Right renal cortex interstitium (tissue), 3 donors: Measurements from ENCODE around the gene PRICKLE1. TPM values are rescaled to one million over a fixed set of nuclear protein-coding genes. Genes with fewer than 3 reads are reported as not detected.

Experiments
- DNase-seq, 3 donors: peaks; one replicate each; pipeline ENCODE4 v3.0.0-alpha.2; 2013; ENCODE audit warnings: low read depth in 3 of 3, low spot score in 2 of 3
- polyA plus RNA-seq, 3 donors: library from polyadenylated mRNA; unstranded; fragments of 120-200 nt; gene quantifications; one replicate each; pipeline ENCODE4 v1.2.1, GENCODE V29; 2013; ENCODE audit not compliant: insufficient read length in 3 of 3

The PRICKLE1 gene
- polyA plus RNA-seq = 10 to 100 TPM; 49.1 to 53.1 (median 50.8) TPM

- no peak for DNase-seq
Observed at GRCh38 chr12:42589465-42590329, at the start of gene PRICKLE1. Gene PRICKLE1 (minus strand): TSS chr12:42589746. CDS start chr12:42472516, 117,230 bp downstream.

- DNase-seq = no peak
Observed at GRCh38 chr12:42638697-42639096, 49.2 kb upstream of the PRICKLE1 start.

- DNase-seq = no peak
Observed at GRCh38 chr12:42638011-42638410, 48.5 kb upstream of the PRICKLE1 start.

- no peak for DNase-seq
Observed at GRCh38 chr12:42636993-42637392, 47.4 kb upstream of the PRICKLE1 start.

- DNase-seq = no peak
Observed at GRCh38 chr12:42633594-42633993, 44.0 kb upstream of the PRICKLE1 start.

GRCh38 chr12:42631513-42631912, 42.0 kb upstream of the PRICKLE1 start:
- DNase-seq = no peak

GRCh38 chr12:42630314-42630713, 40.8 kb upstream of the PRICKLE1 start:
- no peak for DNase-seq

- no peak for DNase-seq
Observed at GRCh38 chr12:42627151-42627550, 37.6 kb upstream of the PRICKLE1 start.

GRCh38 chr12:42625611-42626010, 36.1 kb upstream of the PRICKLE1 start:
- no peak for DNase-seq

- peak in 1 of 3 donors; percentile 13 for DNase-seq
Observed at GRCh38 chr12:42617622-42618021, 28.1 kb upstream of the PRICKLE1 start.

GRCh38 chr12:42615006-42615405, 25.5 kb upstream of the PRICKLE1 start:
- DNase-seq = no peak

GRCh38 chr12:42612231-42612613, 22.7 kb upstream of the PRICKLE1 start:
- DNase-seq = no peak

- DNase-seq = no peak
Observed at GRCh38 chr12:42611571-42612230, 22.2 kb upstream of the PRICKLE1 start.

GRCh38 chr12:42609605-42610004, 20.1 kb upstream of the PRICKLE1 start:
- no peak for DNase-seq

GRCh38 chr12:42608196-42608825, 18.8 kb upstream of the PRICKLE1 start:
- no peak for DNase-seq

- DNase-seq = no peak
Observed at GRCh38 chr12:42607584-42608058, 18.1 kb upstream of the PRICKLE1 start.

GRCh38 chr12:42606471-42606870, 16.9 kb upstream of the PRICKLE1 start:
- no peak for DNase-seq

- DNase-seq = no peak
Observed at GRCh38 chr12:42605685-42606084, 16.1 kb upstream of the PRICKLE1 start.

- DNase-seq = no peak
Observed at GRCh38 chr12:42603246-42603990, 13.9 kb upstream of the PRICKLE1 start.

- DNase-seq = no peak
Observed at GRCh38 chr12:42593874-42594273, 4.3 kb upstream of the PRICKLE1 start.
